K562 (cell line): ENCODE measurements around the gene TMEM107. TPM values are rescaled to one million over a fixed set of nuclear protein-coding genes. Genes with fewer than 3 reads are reported as not detected.

Experiments
- ARID2 ChIP-seq: fragments of 450-650 bp; IDR thresholded peaks from 2 replicates; pipeline ENCODE4 v1.6.1; 2017; ENCODE audit warnings: antibody characterized with exemption, mild to moderate bottlenecking
- ARNT ChIP-seq, 2 experiments: fragments of 450-650 bp; IDR thresholded peaks; 2 replicates each; pipeline ENCODE4 v1.6.1; 2016; ENCODE audit warnings: mild to moderate bottlenecking in 1 of 2
- CBX8 ChIP-seq: fragments of 200-600 bp; sonication (generic); IDR thresholded peaks from 2 replicates; pipeline ENCODE4 v1.6.1; 2012; ENCODE audit warnings: borderline replicate concordance, mixed run types, low read depth, mild to moderate bottlenecking, moderate library complexity, mixed read lengths, low read length, control low read depth, inconsistent platforms; ENCODE audit not compliant: poor library complexity, severe bottlenecking; ENCODE audit errors: extremely low read depth
- ETV6 ChIP-seq, 3 experiments: fragments of 150-350 bp in 1 of 3; sonication (generic) in 1 of 3; formaldehyde crosslinking in 1 of 3; IDR thresholded peaks; 2 replicates each; pipeline versions ENCODE4 v1.6.1 to v1.8.0; 2014 to 2022; ENCODE audit warnings: borderline replicate concordance in 2 of 3, low read depth in 2 of 3, antibody characterized with exemption in 1 of 3, low read length in 1 of 3, mild to moderate bottlenecking in 1 of 3, missing genetic modification reagents in 1 of 3
- HOXB6 ChIP-seq: fragments of 250-450 bp; sonication (Bioruptor Pico); IDR thresholded peaks from 2 replicates; pipeline ENCODE4 v1.5.1; 2022; ENCODE audit warnings: mild to moderate bottlenecking, borderline replicate concordance
- IFI16 ChIP-seq: fragments of 250-450 bp; sonication (Bioruptor Pico); IDR thresholded peaks from 2 replicates; pipeline ENCODE4 v2.1.2; 2022; ENCODE audit warnings: mild to moderate bottlenecking, inconsistent platforms
- ILF3 ChIP-seq: fragments of 450-650 bp; IDR thresholded peaks from 2 replicates; pipeline ENCODE4 v1.6.1; 2018; ENCODE audit warnings: antibody characterized with exemption, mild to moderate bottlenecking, moderate library complexity, borderline replicate concordance
- KLF10 ChIP-seq: fragments of 250-450 bp; sonication (Bioruptor Pico); IDR thresholded peaks from 2 replicates; pipeline ENCODE4 v1.6.1; 2021; ENCODE audit warnings: matching md5 sums
- MIER1 ChIP-seq: fragments of 450-650 bp; IDR thresholded peaks from 2 replicates; pipeline ENCODE4 v1.6.1; 2016; ENCODE audit warnings: antibody characterized with exemption, mild to moderate bottlenecking, low read depth
- MYNN ChIP-seq, 2 experiments: sonication (generic); formaldehyde crosslinking in 1 of 2; IDR thresholded peaks; 2 replicates each; pipeline versions ENCODE4 v1.5.0 to v1.6.1; 2016 to 2020; ENCODE audit warnings: antibody characterized with exemption in 1 of 2, missing genetic modification reagents in 1 of 2
- NFXL1 ChIP-seq: fragments of 450-650 bp; formaldehyde crosslinking; IDR thresholded peaks from 2 replicates; pipeline ENCODE4 v1.4.0; 2021; ENCODE audit warnings: mild to moderate bottlenecking
- POU5F1 ChIP-seq: fragments of 150-350 bp; IDR thresholded peaks from 2 replicates; pipeline ENCODE4 v1.6.1; 2014; ENCODE audit warnings: borderline replicate concordance, low read length, low read depth, mild to moderate bottlenecking; ENCODE audit not compliant: partially characterized antibody
- RBM25 ChIP-seq: fragments of 200-400 bp; formaldehyde crosslinking; IDR thresholded peaks from 2 replicates; pipeline ENCODE4 v1.6.1; 2018; ENCODE audit warnings: low read length, low read depth, moderate library complexity; ENCODE audit not compliant: severe bottlenecking
- SMARCA5 ChIP-seq: fragments of 450-650 bp; IDR thresholded peaks from 2 replicates; pipeline ENCODE4 v1.6.1; 2016
- SP1 ChIP-seq: sonication (generic); formaldehyde crosslinking; IDR thresholded peaks from 2 replicates; pipeline ENCODE4 v1.8.1; 2022; ENCODE audit warnings: mild to moderate bottlenecking, missing genetic modification reagents
- SUPT5H ChIP-seq: fragments of 450-650 bp; IDR thresholded peaks from 2 replicates; pipeline ENCODE4 v1.6.1; 2016
- TAF9B ChIP-seq: fragments of 450-650 bp; IDR thresholded peaks from 2 replicates; pipeline ENCODE4 v1.6.1; 2018; ENCODE audit warnings: mild to moderate bottlenecking; ENCODE audit not compliant: partially characterized antibody
- TEAD4 ChIP-seq, 2 experiments: sonication (generic) in 1 of 2; formaldehyde crosslinking in 1 of 2; IDR thresholded peaks; 2 replicates each; pipeline versions ENCODE4 v1.6.1 to v1.8.0; 2012 to 2022; ENCODE audit warnings: borderline replicate concordance in 1 of 2, inconsistent platforms in 1 of 2, low read length in 1 of 2, mild to moderate bottlenecking in 1 of 2, missing genetic modification reagents in 1 of 2
- ZNF174 ChIP-seq: fragments of 250-450 bp; sonication (Bioruptor Pico); IDR thresholded peaks from 2 replicates; pipeline ENCODE4 v1.4.0; 2020; ENCODE audit warnings: mild to moderate bottlenecking
- ZNF445 ChIP-seq: fragments of 250-450 bp; sonication (Bioruptor Pico); IDR thresholded peaks from 2 replicates; pipeline ENCODE4 v1.4.0; 2020; ENCODE audit warnings: low read depth, mild to moderate bottlenecking, moderate library complexity
- ZNF561 ChIP-seq: fragments of 450-650 bp; formaldehyde crosslinking; conservative IDR thresholded peaks from 2 replicates; pipeline ENCODE4 v1.4.0; 2020; ENCODE audit warnings: mild to moderate bottlenecking, moderate library complexity
- ZSCAN32 ChIP-seq: fragments of 450-650 bp; formaldehyde crosslinking; IDR thresholded peaks from 2 replicates; pipeline ENCODE4 v1.4.0; 2020; ENCODE audit warnings: mild to moderate bottlenecking, moderate library complexity
- polyA plus RNA-seq, 8 experiments: library from polyadenylated mRNA; depleted of rRNA in 4 of 8; stranded (reverse) in 5 of 8; unstranded in 3 of 8; fragments of >200 nt; fragmentation: Nextera tagmentation in 2 of 8; fragmentation: Illumina TruSeq in 1 of 8; extraction: Ambion mirVana in 2 of 8; extraction: Trizol in 1 of 8; gene quantifications; 2 replicates each; pipeline versions ENCODE4 v1.2.1 to v1.2.3, GENCODE V29; 2011 to 2014; ENCODE audit warnings: inconsistent platforms in 1 of 8, missing spikeins in 1 of 8
- total RNA-seq, 7 experiments: library from RNA; depleted of rRNA in 6 of 7; stranded (reverse); fragments of >200 nt in 6 of 7; fragmentation: Illumina TruSeq in 2 of 7; extraction: Trizol in 2 of 7; gene quantifications; 2 replicates each; pipeline versions ENCODE4 v1.2.1 to v1.2.3, GENCODE V29; 2011 to 2021; ENCODE audit warnings: low replicate concordance in 1 of 7
- TF ChIP-seq, protein P1 (sequence below): fragments of 250-450 bp; sonication (Bioruptor Pico); IDR thresholded peaks from 2 replicates; pipeline ENCODE4 v1.8.0; 2021; ENCODE audit warnings: moderate library complexity, mild to moderate bottlenecking, inconsistent platforms
- TF ChIP-seq, protein P2 (sequence below): sonication (generic); formaldehyde crosslinking; IDR thresholded peaks from 2 replicates; pipeline ENCODE4 v1.8.1; 2023; ENCODE audit warnings: missing genetic modification reagents, mild to moderate bottlenecking, borderline replicate concordance

Gene TMEM107
- total and polyA plus RNA-seq, 9 of the 15 experiments (the other 6 are each of a cell fraction or from before 2014, with no cell fraction given): 7.1 to 26.2 (median 16.9) TPM

DNA sequence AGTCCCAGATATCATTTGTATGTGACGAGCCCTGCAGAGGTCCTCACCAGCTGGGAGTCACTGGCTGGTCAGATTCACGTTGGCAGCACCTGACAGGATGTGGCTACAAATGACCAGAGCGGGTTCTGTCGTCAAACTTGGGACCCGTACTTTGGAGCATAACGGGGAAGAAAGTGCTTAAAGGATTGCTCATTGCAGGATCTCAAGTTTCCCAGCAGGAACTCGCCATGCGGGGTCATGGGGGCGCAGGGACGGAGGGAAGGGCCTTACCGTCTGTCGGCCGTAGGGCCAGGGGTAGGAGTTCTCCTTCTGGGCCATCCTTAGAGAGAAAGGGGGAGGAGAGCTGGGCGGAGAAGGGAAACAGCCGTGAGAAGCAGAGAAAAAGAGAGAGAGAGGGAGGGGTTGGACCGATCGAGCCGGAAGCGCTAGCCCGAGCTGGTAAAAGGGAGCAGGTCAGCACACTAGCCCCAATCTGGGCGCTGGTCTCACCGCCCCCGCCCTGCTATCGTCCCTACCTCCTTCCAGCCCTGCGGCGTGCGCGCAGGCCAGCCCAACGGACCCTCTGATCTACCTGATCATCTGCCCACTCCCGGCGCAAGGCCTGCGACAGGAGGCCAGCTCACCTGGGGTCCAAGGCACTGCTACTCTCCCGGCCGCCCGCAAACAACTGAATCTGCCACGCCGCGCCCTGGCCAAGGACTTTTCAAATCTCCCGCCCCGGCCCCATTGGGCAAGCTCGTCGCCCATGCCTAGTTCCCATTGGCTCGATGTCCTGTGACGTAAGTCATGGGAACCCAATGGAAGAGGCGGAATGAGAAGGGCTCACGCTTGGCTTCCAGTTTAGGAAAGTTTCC is 34.0 kb upstream of the TMEM107 start, which contains the start of gene AURKB (continued):
- TF ChIP-seq TEAD4 (IDR thresholded peaks at IDR 0.05; ENCODE audit: low read length) (peak; percentile 32; the same call in 1 of the 2 replicates), TEAD4 (CRISPR knock-in tag; IDR thresholded peaks at IDR 0.05; ENCODE audit: borderline replicate concordance) (no peak), ZNF561 (no peak), POU5F1 (no peak), ARID2 (no peak), SUPT5H (peak; percentile 90), ZNF445 (CRISPR knock-in tag) (no peak), SMARCA5 (no peak), SP1 (CRISPR knock-in tag) (peak; percentile 63), TAF9B (peak; percentile 74), ZSCAN32 (CRISPR knock-in tag) (no peak), MYNN (IDR thresholded peaks at IDR 0.05) (no peak), MYNN (CRISPR knock-in tag; IDR thresholded peaks at IDR 0.05) (no peak), ZNF174 (CRISPR knock-in tag) (no peak), KLF10 (CRISPR knock-in tag) (no peak), MIER1 (no peak), IFI16 (CRISPR knock-in tag) (no peak), RBM25 (peak; percentile 69), CBX8 (no peak), NFXL1 (no peak), ETV6 (IDR thresholded peaks at IDR 0.05; ENCODE audit: borderline replicate concordance in 1 of 2, low read depth in 2 of 2, low read length in 1 of 2) (no peak), ETV6 (CRISPR knock-in tag; IDR thresholded peaks at IDR 0.05; ENCODE audit: borderline replicate concordance) (no peak), ARNT (IDR thresholded peaks at IDR 0.05) (no peak), ILF3 (no peak), HOXB6 (no peak)
- TF ChIP-seq, protein P1, sequence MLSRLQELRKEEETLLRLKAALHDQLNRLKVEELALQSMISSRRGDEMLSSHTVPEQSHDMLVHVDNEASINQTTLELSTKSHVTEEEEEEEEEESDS (CRISPR knock-in tag): no peak
- TF ChIP-seq, protein P2, sequence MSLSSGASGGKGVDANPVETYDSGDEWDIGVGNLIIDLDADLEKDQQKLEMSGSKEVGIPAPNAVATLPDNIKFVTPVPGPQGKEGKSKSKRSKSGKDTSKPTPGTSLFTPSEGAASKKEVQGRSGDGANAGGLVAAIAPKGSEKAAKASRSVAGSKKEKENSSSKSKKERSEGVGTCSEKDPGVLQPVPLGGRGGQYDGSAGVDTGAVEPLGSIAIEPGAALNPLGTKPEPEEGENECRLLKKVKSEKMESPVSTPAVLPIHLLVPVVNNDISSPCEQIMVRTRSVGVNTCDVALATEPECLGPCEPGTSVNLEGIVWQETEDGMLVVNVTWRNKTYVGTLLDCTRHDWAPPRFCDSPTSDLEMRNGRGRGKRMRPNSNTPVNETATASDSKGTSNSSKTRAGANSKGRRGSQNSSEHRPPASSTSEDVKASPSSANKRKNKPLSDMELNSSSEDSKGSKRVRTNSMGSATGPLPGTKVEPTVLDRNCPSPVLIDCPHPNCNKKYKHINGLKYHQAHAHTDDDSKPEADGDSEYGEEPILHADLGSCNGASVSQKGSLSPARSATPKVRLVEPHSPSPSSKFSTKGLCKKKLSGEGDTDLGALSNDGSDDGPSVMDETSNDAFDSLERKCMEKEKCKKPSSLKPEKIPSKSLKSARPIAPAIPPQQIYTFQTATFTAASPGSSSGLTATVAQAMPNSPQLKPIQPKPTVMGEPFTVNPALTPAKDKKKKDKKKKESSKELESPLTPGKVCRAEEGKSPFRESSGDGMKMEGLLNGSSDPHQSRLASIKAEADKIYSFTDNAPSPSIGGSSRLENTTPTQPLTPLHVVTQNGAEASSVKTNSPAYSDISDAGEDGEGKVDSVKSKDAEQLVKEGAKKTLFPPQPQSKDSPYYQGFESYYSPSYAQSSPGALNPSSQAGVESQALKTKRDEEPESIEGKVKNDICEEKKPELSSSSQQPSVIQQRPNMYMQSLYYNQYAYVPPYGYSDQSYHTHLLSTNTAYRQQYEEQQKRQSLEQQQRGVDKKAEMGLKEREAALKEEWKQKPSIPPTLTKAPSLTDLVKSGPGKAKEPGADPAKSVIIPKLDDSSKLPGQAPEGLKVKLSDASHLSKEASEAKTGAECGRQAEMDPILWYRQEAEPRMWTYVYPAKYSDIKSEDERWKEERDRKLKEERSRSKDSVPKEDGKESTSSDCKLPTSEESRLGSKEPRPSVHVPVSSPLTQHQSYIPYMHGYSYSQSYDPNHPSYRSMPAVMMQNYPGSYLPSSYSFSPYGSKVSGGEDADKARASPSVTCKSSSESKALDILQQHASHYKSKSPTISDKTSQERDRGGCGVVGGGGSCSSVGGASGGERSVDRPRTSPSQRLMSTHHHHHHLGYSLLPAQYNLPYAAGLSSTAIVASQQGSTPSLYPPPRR (CRISPR knock-in tag): no peak
